Mesothelial cell of epicardium (in vitro differentiated cells): ENCODE data around the gene CASP6. TPM values are rescaled to one million over a fixed set of nuclear protein-coding genes. Genes with fewer than 3 reads are reported as not detected.

Experiments used
- DNase-seq, 2 experiments: peaks; one replicate each; pipeline ENCODE4 v3.0.0; 2021; ENCODE audit warnings: low spot score in 2 of 2; ENCODE audit not compliant: unreplicated experiment in 2 of 2
- H3K27ac Mint-ChIP-seq: 2 replicates; pipeline ENCODE4 v1.8.0; 2021; ENCODE audit warnings: mixed read lengths
- H3K27me3 Mint-ChIP-seq: 2 replicates; pipeline ENCODE4 v1.8.0; 2021; ENCODE audit warnings: low read depth, mixed read lengths
- H3K36me3 Mint-ChIP-seq: 2 replicates; pipeline ENCODE4 v1.8.0; 2021; ENCODE audit warnings: mixed read lengths
- H3K4me1 Mint-ChIP-seq: 2 replicates; pipeline ENCODE4 v1.8.0; 2021; ENCODE audit warnings: mixed read lengths
- H3K4me3 Mint-ChIP-seq: 2 replicates; pipeline ENCODE4 v1.8.0; 2021; ENCODE audit warnings: mild to moderate bottlenecking, moderate library complexity, mixed read lengths
- H3K9me3 Mint-ChIP-seq: 2 replicates; pipeline ENCODE4 v1.8.0; 2021; ENCODE audit warnings: mixed read lengths
- CTCF ChIP-seq: fragments of 200-600 bp; sonication (generic); IDR thresholded peaks from one replicate; pipeline ENCODE4 v1.5.0; 2021; ENCODE audit warnings: antibody characterized with exemption; ENCODE audit not compliant: unreplicated experiment
- total RNA-seq: library from RNA; stranded (reverse); gene quantifications from 3 replicates; pipeline ENCODE4 v1.2.1, GENCODE V29; 2021

CASP6 gene
- total RNA-seq, 1 donor from 2014 or later, result 36.7 TPM

DNA sequence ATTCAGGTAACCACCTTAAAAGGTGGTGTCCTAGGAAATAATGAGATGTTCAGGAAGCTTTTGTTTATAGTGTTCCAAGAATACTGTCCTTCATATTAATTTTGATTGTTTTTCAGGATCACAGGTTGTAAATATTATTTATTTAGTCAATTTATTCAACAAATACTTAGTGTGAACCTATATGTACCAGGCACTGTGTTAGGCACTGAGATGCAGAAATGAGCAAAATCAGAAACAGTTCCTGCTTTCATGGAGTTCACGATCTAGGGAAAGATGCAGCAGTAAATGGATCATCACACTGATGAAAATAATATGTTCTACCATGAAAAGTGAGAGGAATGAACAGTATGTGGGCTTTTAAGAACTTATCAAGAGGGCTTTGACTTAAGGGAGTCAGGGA, 44.9 kb upstream of the CASP6 start:
- no peak overlapping the region for H3K4me3 Mint-ChIP-seq
- no peaks in the 10 kb centered on the region for H3K9me3 Mint-ChIP-seq
- H3K4me1 Mint-ChIP-seq, result no peaks in the 10 kb centered on the region
- H3K27me3 Mint-ChIP-seq, result no peaks in the 10 kb centered on the region
- peaks cover 50% of the 10 kb centered on the region for H3K36me3 Mint-ChIP-seq
- H3K27ac Mint-ChIP-seq, result peak overlapping the region; percentile 35
- DNase-seq, result no peak
- no peak for TF ChIP-seq CTCF

DNA sequence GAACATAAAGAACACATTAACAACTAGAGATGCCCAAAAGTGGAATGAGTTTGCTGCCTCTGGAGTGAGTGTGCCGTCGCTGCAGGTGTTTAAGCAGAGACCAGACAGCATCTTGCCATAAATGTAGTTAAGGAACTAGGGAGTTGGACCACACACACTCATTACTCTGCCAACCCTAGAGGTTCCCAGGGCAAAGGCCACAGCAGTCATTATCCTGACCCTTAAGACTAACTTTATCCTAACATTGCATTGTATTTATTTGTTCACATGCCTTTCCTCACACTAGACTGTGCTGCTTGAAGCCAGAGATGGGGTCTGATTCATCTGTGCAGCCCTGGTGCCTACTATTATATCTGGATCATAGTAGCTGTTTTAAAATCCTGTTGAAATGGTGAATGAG, 43.5 kb upstream of the CASP6 start:
- H3K36me3 Mint-ChIP-seq, result peaks cover 57% of the 10 kb centered on the region
- H3K27ac Mint-ChIP-seq, result no peak overlapping the region
- TF ChIP-seq CTCF, result no peak
- no peaks in the 10 kb centered on the region for H3K27me3 Mint-ChIP-seq
- DNase-seq, result no peak
- no peak overlapping the region for H3K4me3 Mint-ChIP-seq
- no peaks in the 10 kb centered on the region for H3K9me3 Mint-ChIP-seq
- peaks cover 2% of the 10 kb centered on the region for H3K4me1 Mint-ChIP-seq

- Mint-ChIP-seq H3K9me3 (no peaks in the 10 kb centered on the region), H3K4me3 (no peak overlapping the region), H3K36me3 (peaks cover 59% of the 10 kb centered on the region), H3K27me3 (no peaks in the 10 kb centered on the region), H3K4me1 (peaks cover 2% of the 10 kb centered on the region), H3K27ac (no peak overlapping the region)
- no peak for TF ChIP-seq CTCF
- DNase-seq, result no peak
Measured at GRCh38 chr4:109745830-109746229, 42.6 kb upstream of the CASP6 start.

GRCh38 chr4:109739547-109739946, 36.3 kb upstream of the CASP6 start:
- Mint-ChIP-seq H3K4me3 (no peak overlapping the region), H3K9me3 (no peaks in the 10 kb centered on the region), H3K27ac (no peak overlapping the region), H3K36me3 (peaks cover 51% of the 10 kb centered on the region), H3K4me1 (peaks cover 18% of the 10 kb centered on the region), H3K27me3 (no peaks in the 10 kb centered on the region)
- DNase-seq, result no peak
- no peak for TF ChIP-seq CTCF

GRCh38 chr4:109738104-109738872, 35.0 kb upstream of the CASP6 start:
- no peak overlapping the region for H3K4me3 Mint-ChIP-seq
- peaks cover 18% of the 10 kb centered on the region for H3K4me1 Mint-ChIP-seq
- H3K27me3 Mint-ChIP-seq, result no peaks in the 10 kb centered on the region
- no peaks in the 10 kb centered on the region for H3K9me3 Mint-ChIP-seq
- H3K27ac Mint-ChIP-seq, result no peak overlapping the region
- no peak for TF ChIP-seq CTCF
- H3K36me3 Mint-ChIP-seq, result peaks cover 53% of the 10 kb centered on the region
- DNase-seq, result no peak
